Measurements from ENCODE around the gene DEDD. TPM values are rescaled to one million over a fixed set of nuclear protein-coding genes. Genes with fewer than 3 reads are reported as not detected.

The DEDD gene
- total RNA-seq, 1 experiment from 2014 or later: 32.8 TPM

- H4K20me1 ChIP-seq (ENCODE audit: insufficient read depth): no peaks in the 10 kb centered on the region
- no peaks in the 10 kb centered on the region for H3K27me3 ChIP-seq (ENCODE audit: insufficient read depth, low read length)
- peaks cover 14 to 23% of the 10 kb centered on the region in 2 experiments; a peak in 3 of 4 replicates for H3K36me3 ChIP-seq (ENCODE audit: control insufficient read depth in 1 of 2, insufficient read depth in 2 of 2, low read length in 2 of 2)
- peak within 1 kb of the TSS; percentile 57 for H3K27ac ChIP-seq (ENCODE audit: low read depth, low read length)
- ChIA-PET CTCF (interaction anchor here (2.1 kb wide), 1 partner anchor 11 kb away, joined by 9 read pairs; the partner anchor contains the start of gene PPOX), RAD21 (ENCODE audit: low non-redundant PET in 1 of 2, low total read pairs in 2 of 2, uncharacterized antibody in 2 of 2, unreplicated experiment in 2 of 2) (interaction anchor here in 1 of 2 experiments (0.6 kb wide), 1 partner anchor 197 kb away, joined by 7 read pairs; no protein-coding TSS in a partner anchor), POLR2A (interaction anchor here (0.6 to 1.5 kb wide), 3 partner anchors 11 to 132 kb away, joined by 3 to 8 read pairs (median 3); partner anchors contain the start of genes NDUFS2, PPOX and USF1)
- DNase-seq (ENCODE audit: low read depth, low spot score): peak; percentile 65
- peak within 1 kb of the TSS; percentile 89 for H3K4me2 ChIP-seq (ENCODE audit: low read length)
- intact Hi-C loops (cut with micrococcal nuclease): no loop called here
- peaks cover 13 to 26% of the 10 kb centered on the region in 2 experiments for H3K4me1 ChIP-seq (ENCODE audit: control insufficient read depth in 1 of 2, insufficient read depth in 2 of 2, low read length in 2 of 2)
- H3K9ac ChIP-seq (ENCODE audit: low read length): peak within 1 kb of the TSS; percentile 81
- H3K9me2 ChIP-seq (ENCODE audit: insufficient read depth): no peaks in the 10 kb centered on the region
- H2AFZ ChIP-seq (ENCODE audit: low read depth, low read length, poor library complexity, severe bottlenecking): no peak within 1 kb of the TSS
- no TSS peak for BruUV-seq (replicated peaks)
- no peaks in the 10 kb centered on the region for H3K9me3 ChIP-seq (ENCODE audit: control insufficient read depth in 1 of 2, insufficient read depth in 1 of 2, low read depth in 1 of 2, low read length in 2 of 2)
- H3K79me2 ChIP-seq (ENCODE audit: insufficient read depth, low read length): peaks cover 17% of the 10 kb centered on the region
- H3K4me3 ChIP-seq (replicated peaks in 1 of 2; ENCODE audit: low read depth in 1 of 2, low read length in 2 of 2): peak within 1 kb of the TSS; percentile 90 to 93
- peak; percentile 93 for ATAC-seq
- TF ChIP-seq TCF7L2 (IDR thresholded peaks at IDR 0.05; ENCODE audit: borderline replicate concordance, extremely low read depth, insufficient read depth, insufficient read length) (no peak), ELF1 (IDR thresholded peaks at IDR 0.05; ENCODE audit: borderline replicate concordance, low read depth) (no peak), POLR2A (IDR thresholded peaks at IDR 0.05; ENCODE audit: borderline replicate concordance, extremely low read depth, insufficient read depth, insufficient read length) (peak; percentile 94), SIN3A (IDR thresholded peaks at IDR 0.05; ENCODE audit: low read depth) (peak; percentile 91), CBX3 (IDR thresholded peaks at IDR 0.05; ENCODE audit: low read depth) (no peak), RAD21 (IDR thresholded peaks at IDR 0.05; ENCODE audit: low read depth) (0 out of 2 replicates have a peak, but pooled peaks have one; percentile 5), SP1 (IDR thresholded peaks at IDR 0.05; ENCODE audit: low read depth) (peak; percentile 69), EGR1 (IDR thresholded peaks at IDR 0.05; ENCODE audit: low read depth) (peak; percentile 94), CEBPB (IDR thresholded peaks at IDR 0.05; ENCODE audit: low read depth) (no peak), ZBTB33 (IDR thresholded peaks at IDR 0.05; ENCODE audit: extremely low read depth, insufficient replicate concordance, low read length) (peak; percentile 30), FOSL1 (IDR thresholded peaks at IDR 0.05; ENCODE audit: low read depth) (no peak), POLR2AphosphoS5 (IDR thresholded peaks at IDR 0.05; ENCODE audit: low read depth, low read length) (peak; percentile 98), EZH2phosphoT487 (IDR thresholded peaks at IDR 0.05; ENCODE audit: borderline replicate concordance) (no peak), EZH2 (IDR thresholded peaks at IDR 0.05) (no peak), ZFX (IDR thresholded peaks at IDR 0.05) (peak; percentile 46; the same call in 1 of the 2 replicates)
- TF ChIP-seq, protein P1, sequence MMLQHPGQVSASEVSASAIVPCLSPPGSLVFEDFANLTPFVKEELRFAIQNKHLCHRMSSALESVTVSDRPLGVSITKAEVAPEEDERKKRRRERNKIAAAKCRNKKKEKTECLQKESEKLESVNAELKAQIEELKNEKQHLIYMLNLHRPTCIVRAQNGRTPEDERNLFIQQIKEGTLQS (IDR thresholded peaks at IDR 0.05): no peak
- TF ChIP-seq, protein P2, sequence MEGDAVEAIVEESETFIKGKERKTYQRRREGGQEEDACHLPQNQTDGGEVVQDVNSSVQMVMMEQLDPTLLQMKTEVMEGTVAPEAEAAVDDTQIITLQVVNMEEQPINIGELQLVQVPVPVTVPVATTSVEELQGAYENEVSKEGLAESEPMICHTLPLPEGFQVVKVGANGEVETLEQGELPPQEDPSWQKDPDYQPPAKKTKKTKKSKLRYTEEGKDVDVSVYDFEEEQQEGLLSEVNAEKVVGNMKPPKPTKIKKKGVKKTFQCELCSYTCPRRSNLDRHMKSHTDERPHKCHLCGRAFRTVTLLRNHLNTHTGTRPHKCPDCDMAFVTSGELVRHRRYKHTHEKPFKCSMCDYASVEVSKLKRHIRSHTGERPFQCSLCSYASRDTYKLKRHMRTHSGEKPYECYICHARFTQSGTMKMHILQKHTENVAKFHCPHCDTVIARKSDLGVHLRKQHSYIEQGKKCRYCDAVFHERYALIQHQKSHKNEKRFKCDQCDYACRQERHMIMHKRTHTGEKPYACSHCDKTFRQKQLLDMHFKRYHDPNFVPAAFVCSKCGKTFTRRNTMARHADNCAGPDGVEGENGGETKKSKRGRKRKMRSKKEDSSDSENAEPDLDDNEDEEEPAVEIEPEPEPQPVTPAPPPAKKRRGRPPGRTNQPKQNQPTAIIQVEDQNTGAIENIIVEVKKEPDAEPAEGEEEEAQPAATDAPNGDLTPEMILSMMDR (IDR thresholded peaks at IDR 0.05 in 2 of 3, conservative IDR thresholded peaks at IDR 0.05 in 1 of 3; ENCODE audit: borderline replicate concordance in 1 of 3, insufficient read depth in 1 of 3, low read depth in 2 of 3, low read length in 2 of 3): 0 out of 6 replicates have a peak, but pooled peaks of 1 of the 3 experiments have one; percentile 6
- TF ChIP-seq, protein P3, sequence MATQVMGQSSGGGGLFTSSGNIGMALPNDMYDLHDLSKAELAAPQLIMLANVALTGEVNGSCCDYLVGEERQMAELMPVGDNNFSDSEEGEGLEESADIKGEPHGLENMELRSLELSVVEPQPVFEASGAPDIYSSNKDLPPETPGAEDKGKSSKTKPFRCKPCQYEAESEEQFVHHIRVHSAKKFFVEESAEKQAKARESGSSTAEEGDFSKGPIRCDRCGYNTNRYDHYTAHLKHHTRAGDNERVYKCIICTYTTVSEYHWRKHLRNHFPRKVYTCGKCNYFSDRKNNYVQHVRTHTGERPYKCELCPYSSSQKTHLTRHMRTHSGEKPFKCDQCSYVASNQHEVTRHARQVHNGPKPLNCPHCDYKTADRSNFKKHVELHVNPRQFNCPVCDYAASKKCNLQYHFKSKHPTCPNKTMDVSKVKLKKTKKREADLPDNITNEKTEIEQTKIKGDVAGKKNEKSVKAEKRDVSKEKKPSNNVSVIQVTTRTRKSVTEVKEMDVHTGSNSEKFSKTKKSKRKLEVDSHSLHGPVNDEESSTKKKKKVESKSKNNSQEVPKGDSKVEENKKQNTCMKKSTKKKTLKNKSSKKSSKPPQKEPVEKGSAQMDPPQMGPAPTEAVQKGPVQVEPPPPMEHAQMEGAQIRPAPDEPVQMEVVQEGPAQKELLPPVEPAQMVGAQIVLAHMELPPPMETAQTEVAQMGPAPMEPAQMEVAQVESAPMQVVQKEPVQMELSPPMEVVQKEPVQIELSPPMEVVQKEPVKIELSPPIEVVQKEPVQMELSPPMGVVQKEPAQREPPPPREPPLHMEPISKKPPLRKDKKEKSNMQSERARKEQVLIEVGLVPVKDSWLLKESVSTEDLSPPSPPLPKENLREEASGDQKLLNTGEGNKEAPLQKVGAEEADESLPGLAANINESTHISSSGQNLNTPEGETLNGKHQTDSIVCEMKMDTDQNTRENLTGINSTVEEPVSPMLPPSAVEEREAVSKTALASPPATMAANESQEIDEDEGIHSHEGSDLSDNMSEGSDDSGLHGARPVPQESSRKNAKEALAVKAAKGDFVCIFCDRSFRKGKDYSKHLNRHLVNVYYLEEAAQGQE (IDR thresholded peaks at IDR 0.05; ENCODE audit: low read depth): no peak
Observed at GRCh38 chr1:161177112-161177935, 44.9 kb upstream of the DEDD start, which contains the start of gene B4GALT3. Gene B4GALT3 (minus strand): TSS chr1:161177507. CDS start chr1:161176060, 1,447 bp downstream.

Measured in HCT116 (cell line).